ENCODE measurements around the gene SEC14L6. TPM values are rescaled to one million over a fixed set of nuclear protein-coding genes. Genes with fewer than 3 reads are reported as not detected.
"Not testable (repeated sequence)": the region's sequence is repeated elsewhere in the genome, so short reads cannot be mapped to it uniquely, and the experiment has no call there.

The SEC14L6 gene
- total RNA-seq, 8 experiments from 2014 or later = 0.05 to 2.6 (median 0.18) TPM; not detected in 1

GRCh38 chr22:30542811-30543188, 3.7 kb downstream of the SEC14L6 start:
- in situ Hi-C loops (cut with MboI; ENCODE audit: low pct_unique_long_range_greater_than_20kb in 2 of 9, low sequenced_read_pairs in 9 of 9, unreplicated experiment in 9 of 9) = no loop called here
- H3K4me3 ChIP-seq = peak overlapping the region in 3 of 5 donors; percentile 24 to 36 (median 36)
- peak in 1 of 8 experiments; percentile 14 for ATAC-seq (replicated peaks in 6 of 8)

GRCh38 chr22:30541961-30542810, 4.4 kb downstream of the SEC14L6 start:
- in situ Hi-C loops (cut with MboI; ENCODE audit: low pct_unique_long_range_greater_than_20kb in 2 of 9, low sequenced_read_pairs in 9 of 9, unreplicated experiment in 9 of 9) = no loop called here
- 0 to 20% methylated on average over 2 to 6 of the region's 64 CpGs; no CpG with 5 or more reads in 8 of the 10 experiments for WGBS, 10 experiments
- peak overlapping the region; percentile 4 to 36 (median 24) for H3K4me3 ChIP-seq
- peaks cover 0 to 7% of the 10 kb centered on the region in 2 donors for H3K4me1 ChIP-seq (replicated peaks in 1 of 2)
- ATAC-seq (replicated peaks in 6 of 8) = peak; percentile 57 to 87 (median 76)
- no peak overlapping the region for H3K27ac ChIP-seq

More at GRCh38 chr22:30542811-30543188, 3.7 kb downstream of the SEC14L6 start:
- 50 to 100% (median 86%) methylated on average over 2 to 4 of the region's 12 CpGs; no CpG with 5 or more reads in 7 of the 10 experiments for WGBS, 10 experiments
- Histone ChIP-seq H3K4me1 (replicated peaks in 1 of 2) (peaks cover 0 to 7% of the 10 kb centered on the region in 2 donors), H3K27ac (no peak overlapping the region)

GRCh38 chr22:30541511-30541910, 5.0 kb downstream of the SEC14L6 start:
- H3K4me1 ChIP-seq (replicated peaks in 1 of 2); in situ Hi-C loops (cut with MboI; ENCODE audit: low pct_unique_long_range_greater_than_20kb in 2 of 9, low sequenced_read_pairs in 9 of 9, unreplicated experiment in 9 of 9); H3K27ac ChIP-seq: not testable (repeated sequence)
- H3K4me3 ChIP-seq = peak overlapping the region in 1 of 5 donors; percentile 24
- peak in 1 of 8 experiments; percentile 6 for ATAC-seq (replicated peaks in 6 of 8)
- whole genome bisulfite sequencing, 10 experiments = 82 to 100% (median 100%) methylated on average over 1 to 2 of the region's 3 CpGs; no CpG with 5 or more reads in 6 of the 10 experiments

- Histone ChIP-seq H3K4me3 (no peak overlapping the region), H3K4me1 (replicated peaks in 1 of 2) (peaks cover 0 to 7% of the 10 kb centered on the region in 2 donors), H3K27ac (no peak overlapping the region)
- in situ Hi-C loops (cut with MboI; ENCODE audit: low pct_unique_long_range_greater_than_20kb in 2 of 9, low sequenced_read_pairs in 9 of 9, unreplicated experiment in 9 of 9) = no loop called here
- 83 to 100% (median 100%) methylated on average over 1 of the region's 1 CpG; no CpG with 5 or more reads in 6 of the 10 experiments for WGBS, 10 experiments
- no peak for ATAC-seq (replicated peaks in 6 of 8)
Observed at GRCh38 chr22:30539368-30539767, 7.2 kb downstream of the SEC14L6 start.

- Histone ChIP-seq H3K4me1 (replicated peaks in 1 of 2) (peaks cover 0 to 7% of the 10 kb centered on the region in 2 donors), H3K27ac (no peak overlapping the region), H3K4me3 (no peak overlapping the region)
- ATAC-seq (replicated peaks in 6 of 8) = peak in 1 of 8 experiments; percentile 5
- in situ Hi-C loops (cut with MboI; ENCODE audit: low pct_unique_long_range_greater_than_20kb in 2 of 9, low sequenced_read_pairs in 9 of 9, unreplicated experiment in 9 of 9) = no loop called here
- WGBS, 10 experiments = 40 to 100% (median 91%) methylated on average over 1 to 4 of the region's 6 CpGs; no CpG with 5 or more reads in 3 of the 10 experiments
Observed at GRCh38 chr22:30538280-30538679, 8.3 kb downstream of the SEC14L6 start.

- peak in 1 of 8 experiments; percentile 29 for ATAC-seq (replicated peaks in 6 of 8)
- 0 to 82% (median 65%) methylated on average over 1 to 8 of the region's 9 CpGs; no CpG with 5 or more reads in 2 of the 10 experiments for WGBS, 10 experiments
- Histone ChIP-seq H3K4me1 (replicated peaks in 1 of 2) (no peaks in the 10 kb centered on the region), H3K27ac (no peak overlapping the region), H3K4me3 (no peak overlapping the region)
- in situ Hi-C loops (cut with MboI; ENCODE audit: low pct_unique_long_range_greater_than_20kb in 2 of 9, low sequenced_read_pairs in 9 of 9, unreplicated experiment in 9 of 9) = no loop called here
Observed at GRCh38 chr22:30537083-30537731, 9.3 kb downstream of the SEC14L6 start.

- no peaks in the 10 kb centered on the region for H3K4me1 ChIP-seq (replicated peaks in 1 of 2)
- no peak for ATAC-seq (replicated peaks in 6 of 8)
Observed at GRCh38 chr22:30535182-30535581, 11.4 kb downstream of the SEC14L6 start.

GRCh38 chr22:30531651-30532608, 14.6 kb downstream of the SEC14L6 start:
- Histone ChIP-seq H3K4me1 (replicated peaks in 1 of 2) (no peaks in the 10 kb centered on the region), H3K27ac (no peak overlapping the region), H3K4me3 (no peak overlapping the region)
- no peak for ATAC-seq (replicated peaks in 6 of 8)
- 80 to 100% (median 88%) methylated on average over 1 to 3 of the region's 17 CpGs; no CpG with 5 or more reads in 5 of the 10 experiments for WGBS, 10 experiments
- in situ Hi-C loops (cut with MboI; ENCODE audit: low pct_unique_long_range_greater_than_20kb in 2 of 9, low sequenced_read_pairs in 9 of 9, unreplicated experiment in 9 of 9) = no loop called here

More at GRCh38 chr22:30535182-30535581, 11.4 kb downstream of the SEC14L6 start:
- no peak overlapping the region for H3K27ac ChIP-seq
- WGBS, 10 experiments = 0 to 100% (median 85%) methylated on average over 1 to 3 of the region's 4 CpGs; no CpG with 5 or more reads in 3 of the 10 experiments
- H3K4me3 ChIP-seq = no peak overlapping the region
- in situ Hi-C loops (cut with MboI; ENCODE audit: low pct_unique_long_range_greater_than_20kb in 2 of 9, low sequenced_read_pairs in 9 of 9, unreplicated experiment in 9 of 9) = no loop called here

GRCh38 chr22:30526656-30527055, 19.9 kb downstream of the SEC14L6 start:
- 0 to 90% (median 73%) methylated on average over 1 to 4 of the region's 4 CpGs; no CpG with 5 or more reads in 2 of the 10 experiments for WGBS, 10 experiments
- no peaks in the 10 kb centered on the region for H3K4me1 ChIP-seq (replicated peaks in 1 of 2)
- H3K27ac ChIP-seq = no peak overlapping the region
- no peak overlapping the region for H3K4me3 ChIP-seq
- in situ Hi-C loops (cut with MboI; ENCODE audit: low pct_unique_long_range_greater_than_20kb in 2 of 9, low sequenced_read_pairs in 9 of 9, unreplicated experiment in 9 of 9) = no loop called here
- ATAC-seq (replicated peaks in 6 of 8) = no peak

- in situ Hi-C loops (cut with MboI; ENCODE audit: low pct_unique_long_range_greater_than_20kb in 2 of 9, low sequenced_read_pairs in 9 of 9, unreplicated experiment in 9 of 9) = no loop called here
- H3K27ac ChIP-seq = no peak overlapping the region
- H3K4me1 ChIP-seq (replicated peaks in 1 of 2) = no peaks in the 10 kb centered on the region
- no peak for ATAC-seq (replicated peaks in 6 of 8)
- no peak overlapping the region for H3K4me3 ChIP-seq
- 6 to 100% (median 62%) methylated on average over 1 to 6 of the region's 8 CpGs; no CpG with 5 or more reads in 1 of the 10 experiments for WGBS, 10 experiments
Observed at GRCh38 chr22:30523646-30524489, 22.7 kb downstream of the SEC14L6 start.

- H3K27ac ChIP-seq = no peak overlapping the region
- H3K4me3 ChIP-seq = no peak overlapping the region
- in situ Hi-C loops (cut with MboI; ENCODE audit: low pct_unique_long_range_greater_than_20kb in 2 of 9, low sequenced_read_pairs in 9 of 9, unreplicated experiment in 9 of 9) = no loop called here
- H3K4me1 ChIP-seq (replicated peaks in 1 of 2) = no peaks in the 10 kb centered on the region
- 20 to 80% (median 47%) methylated on average over 1 to 5 of the region's 5 CpGs for WGBS, 10 experiments
- ATAC-seq (replicated peaks in 6 of 8) = no peak
Observed at GRCh38 chr22:30521368-30522156, 25.0 kb downstream of the SEC14L6 start.
